ENCODE data around the gene ASCC3.

ASCC3 gene

DNA sequence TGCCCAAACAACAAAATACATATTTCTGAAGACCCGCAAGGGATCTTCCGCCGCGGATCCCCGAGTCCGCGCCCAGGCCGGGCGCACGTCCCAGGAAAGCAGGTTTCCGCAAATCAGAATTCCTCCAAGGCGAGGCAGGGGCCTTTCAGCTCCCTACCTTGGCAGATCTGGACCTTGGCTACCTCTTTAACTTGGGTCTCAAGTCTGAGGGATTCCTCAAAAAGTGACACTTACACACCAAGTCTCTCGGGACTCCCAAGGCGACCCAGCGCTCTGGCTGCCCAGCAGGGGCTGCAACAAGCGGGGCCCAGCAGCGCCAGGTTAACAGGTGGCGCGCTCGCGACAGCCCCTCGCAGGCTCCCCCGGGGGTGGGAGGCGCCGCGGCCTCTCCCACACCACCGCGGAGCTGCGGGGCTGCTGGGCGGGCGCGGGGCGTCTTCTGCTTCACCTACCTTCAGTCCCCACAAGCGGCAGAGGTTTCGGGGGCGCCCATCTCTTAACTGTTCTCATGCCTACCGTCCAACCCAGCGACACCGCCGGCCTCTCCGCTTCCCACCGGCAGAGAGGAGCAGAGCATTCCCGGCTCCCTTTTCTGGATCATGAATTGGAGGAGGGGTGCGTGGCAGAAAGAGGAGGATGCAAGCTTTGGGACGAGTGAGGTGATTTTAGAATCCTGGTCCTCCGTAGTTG, 416.8 kb downstream of the ASCC3 start:
- DNase-seq (ENCODE audit: low spot score), result no peak

- no peak for DNase-seq (ENCODE audit: low spot score)
Measured at GRCh38 chr6:100463630-100464161, 417.4 kb downstream of the ASCC3 start.

DNA sequence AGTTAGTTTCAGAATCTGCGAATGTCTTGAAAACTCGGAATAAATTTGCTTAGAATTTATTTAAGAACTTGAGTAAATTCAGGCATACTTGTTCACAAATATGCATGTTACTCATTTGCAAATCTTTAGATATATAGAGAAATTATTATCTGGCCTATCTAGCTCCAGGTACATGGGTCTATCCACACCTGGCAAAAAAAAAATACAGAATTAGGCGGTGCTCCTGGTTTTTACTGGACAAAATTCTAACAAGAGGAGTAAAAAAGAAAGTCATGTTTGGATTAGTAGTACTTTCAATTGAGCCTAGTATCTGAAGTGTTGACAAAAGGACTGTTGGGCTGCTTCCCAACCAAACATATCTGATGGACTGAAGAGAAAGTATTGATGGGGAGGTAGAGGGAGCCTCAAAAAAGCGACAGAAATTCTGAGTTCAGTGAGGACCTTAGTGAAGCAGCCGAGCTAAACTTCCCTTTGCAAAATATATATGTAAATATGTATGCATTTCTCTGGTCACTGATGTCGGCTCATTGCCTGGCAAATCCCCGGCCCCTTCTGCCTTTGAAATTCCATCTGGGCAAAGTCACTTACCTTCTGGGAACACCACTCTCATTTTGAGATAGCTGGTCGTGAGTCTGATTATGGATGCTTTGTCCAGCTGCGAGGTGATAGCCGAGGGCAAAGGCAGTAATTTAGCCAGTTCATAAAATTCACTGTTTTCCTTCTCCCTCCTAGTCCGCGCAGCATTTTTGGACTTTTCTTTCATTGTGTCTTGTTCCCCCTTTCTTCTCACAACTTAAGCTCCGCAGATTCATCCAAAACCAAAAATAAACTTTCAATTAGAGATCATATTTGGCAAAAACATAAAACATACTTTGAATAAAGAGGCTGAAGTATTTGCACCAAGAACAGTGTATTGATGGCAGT, 418.2 kb downstream of the ASCC3 start:
- DNase-seq (ENCODE audit: low spot score), result no peak

GRCh38 chr6:100461917-100462705, 419.0 kb downstream of the ASCC3 start:
- DNase-seq (ENCODE audit: low spot score), result no peak

- DNase-seq (ENCODE audit: low spot score), result peak; percentile 91
Measured at GRCh38 chr6:100461278-100461916, 419.7 kb downstream of the ASCC3 start.

DNA sequence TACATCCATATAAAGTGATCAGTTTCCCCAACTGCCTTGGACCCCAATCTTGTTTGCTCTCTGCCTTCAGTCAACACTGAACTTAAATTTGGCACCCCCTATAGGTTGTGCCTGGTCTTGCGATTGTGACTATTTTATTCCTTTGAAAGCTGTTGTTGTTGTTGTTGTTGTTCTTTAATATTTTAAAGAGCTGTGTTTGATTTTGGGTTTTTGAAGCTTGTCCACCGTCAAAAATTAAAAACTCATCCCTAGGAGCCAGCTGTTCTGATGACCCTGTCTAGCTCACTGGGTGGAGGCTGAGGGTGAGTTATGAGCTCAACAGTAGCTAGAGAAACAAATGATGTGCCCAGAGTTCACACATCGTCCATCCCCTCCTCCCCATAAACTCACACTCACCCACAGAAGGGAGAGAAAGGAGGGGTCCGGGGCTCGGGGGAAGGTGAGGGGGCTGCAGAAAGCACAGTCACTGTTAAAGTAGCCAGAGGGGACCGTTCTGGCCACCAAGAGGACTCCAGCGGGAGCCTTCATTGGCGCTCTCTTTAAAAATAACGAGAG, 420.4 kb downstream of the ASCC3 start:
- peak; percentile 70 for DNase-seq (ENCODE audit: low spot score)

- no peak for DNase-seq (ENCODE audit: low spot score)
Measured at GRCh38 chr6:100459592-100460184, 421.4 kb downstream of the ASCC3 start.

DNA sequence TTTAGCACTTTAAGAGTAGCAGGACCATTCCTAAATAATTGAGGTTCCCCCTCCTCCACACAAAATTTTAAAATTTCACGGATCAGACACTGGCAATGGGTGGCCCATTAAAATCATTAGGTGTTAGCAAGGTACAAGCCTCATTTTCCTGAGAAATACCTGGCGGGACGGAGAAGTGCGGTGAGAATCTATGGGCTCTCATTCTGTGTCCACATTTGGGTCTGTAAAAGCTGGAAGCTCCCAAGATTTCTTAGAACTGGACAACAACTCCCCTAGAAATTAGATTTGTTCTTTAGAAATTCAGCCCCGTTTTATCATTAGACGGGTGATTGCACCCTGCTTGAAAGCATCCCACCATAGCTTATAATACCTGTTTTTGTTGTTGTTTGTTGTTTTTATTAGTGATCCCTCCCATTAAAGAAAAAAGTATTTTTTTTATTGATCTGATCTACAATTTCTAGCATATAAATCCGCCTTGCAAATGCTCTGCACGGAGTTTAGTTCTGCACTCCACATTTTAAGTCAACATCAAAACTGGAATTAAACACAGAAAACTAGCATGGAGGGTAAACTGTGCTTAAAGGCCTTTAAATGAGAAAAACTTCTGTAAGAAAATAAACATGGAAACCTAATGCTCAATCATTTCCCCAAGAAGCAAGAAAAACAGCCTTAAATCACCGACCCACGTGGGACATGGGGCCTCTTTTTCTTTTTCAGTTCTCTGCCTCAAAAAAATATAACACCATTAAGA, 422.1 kb downstream of the ASCC3 start:
- no peak for DNase-seq (ENCODE audit: low spot score)

Data from HuH-7.5 (cell line).